Measurements from ENCODE around the gene DSG3. TPM values are rescaled to one million over a fixed set of nuclear protein-coding genes. Genes with fewer than 3 reads are reported as not detected.

Gene DSG3
- total and polyA plus RNA-seq, 10 of the 15 experiments (the other 5 are each of a cell fraction or from before 2014, with no cell fraction given) = 0.01 to 0.36 (median 0.30) TPM

GRCh38 chr18:31439807-31440325 lies 7.7 kb upstream of the DSG3 start (continued):
- TF ChIP-seq ZBTB33 (IDR thresholded peaks at IDR 0.05) (no peak), ATF7 (IDR thresholded peaks at IDR 0.05; ENCODE audit: low read depth) (no peak)

GRCh38 chr18:31440787-31441186 lies 6.8 kb upstream of the DSG3 start:
- no peaks in the 10 kb centered on the region for H4K20me1 ChIP-seq (ENCODE audit: control insufficient read depth, insufficient read depth)
- RAD21 ChIA-PET (ENCODE audit: unreplicated experiment) = no interaction called here
- no peak overlapping the region for H2AFZ ChIP-seq (ENCODE audit: control insufficient read depth, low read depth, low read length)
- no peaks in the 10 kb centered on the region for H3K4me1 ChIP-seq (ENCODE audit: control insufficient read depth, insufficient read depth, low read length)
- CTCF ChIA-PET = interaction anchor here (0.7 to 3.0 kb wide), 3 partner anchors 16 to 530 kb away, joined by 3 to 17 read pairs (median 4); no protein-coding TSS in a partner anchor
- DNase-seq (ENCODE audit: low read depth, low spot score) = no peak
- intact Hi-C loops (cut with micrococcal nuclease; ENCODE audit: unreplicated experiment) = no loop called here
- TF ChIP-seq BHLHE40 (IDR thresholded peaks at IDR 0.05; ENCODE audit: borderline replicate concordance in 1 of 2, low read depth in 2 of 2, low read length in 1 of 2) (no peak), NR2C1 (IDR thresholded peaks at IDR 0.05) (no peak), PAX8 (IDR thresholded peaks at IDR 0.05) (no peak), POU2F2 (IDR thresholded peaks at IDR 0.05; ENCODE audit: borderline replicate concordance, low read depth, low read length) (no peak), PRDM15 (CRISPR knock-in tag; IDR thresholded peaks at IDR 0.05) (no peak), HDGF (IDR thresholded peaks at IDR 0.05) (no peak), KAT2A (conservative IDR thresholded peaks at IDR 0.05; ENCODE audit: control insufficient read depth, low read depth, low read length) (no peak), POLR2AphosphoS2 (IDR thresholded peaks at IDR 0.05; ENCODE audit: low read depth, low read length) (no peak), CREB1 (IDR thresholded peaks at IDR 0.05; ENCODE audit: low read depth) (no peak)
- H3K27me3 ChIP-seq (replicated peaks in 1 of 2; ENCODE audit: control insufficient read depth in 2 of 2, insufficient read depth in 2 of 2, low read length in 1 of 2) = no peaks in the 10 kb centered on the region; a peak in 2 of 4 replicates
- no peak overlapping the region for H3K4me3 ChIP-seq
- SMC1A ChIA-PET (ENCODE audit: uncharacterized antibody, unreplicated experiment) = interaction anchor here (1.4 to 1.6 kb wide), 2 partner anchors 16 to 71 kb away, joined by 3 to 5 read pairs; no protein-coding TSS in a partner anchor
- no peaks in the 10 kb centered on the region for H3K9me3 ChIP-seq (replicated peaks; ENCODE audit: control insufficient read depth, insufficient read depth, low read length)
- POLR2A ChIA-PET = no interaction called here
- H3K27ac ChIP-seq (ENCODE audit: control insufficient read depth, insufficient read depth) = no peak overlapping the region
- BruUV-seq (replicated peaks) = no TSS peak
- in situ Hi-C loops (cut with MboI) = no loop called here
- H3K36me3 ChIP-seq (ENCODE audit: control insufficient read depth in 2 of 2, insufficient read depth in 2 of 2, low read length in 1 of 2) = no peaks in the 10 kb centered on the region
- ATAC-seq = no peak
- FAIRE-seq = no peak
- no peak overlapping the region for H3K4me2 ChIP-seq (ENCODE audit: control insufficient read depth, insufficient read depth)
- H3K79me2 ChIP-seq (ENCODE audit: control insufficient read depth, insufficient read depth, low read length) = no peaks in the 10 kb centered on the region
- WGBS (ENCODE audit: insufficient coverage, insufficient replicate concordance, low lambda C conversion rate, missing lambda C conversion rate) = 30% methylated on average over 6 of the region's 6 CpGs
- H3K9ac ChIP-seq (ENCODE audit: control insufficient read depth, insufficient read depth, low read length) = no peak overlapping the region

Measured in GM12878 (cell line).